ENCODE results near the gene PKIB. TPM values are rescaled to one million over a fixed set of nuclear protein-coding genes. Genes with fewer than 3 reads are reported as not detected.

Gene PKIB
- total RNA-seq, 4 donors from 2014 or later = 1.2 to 2.2 TPM; not detected in 2

DNA sequence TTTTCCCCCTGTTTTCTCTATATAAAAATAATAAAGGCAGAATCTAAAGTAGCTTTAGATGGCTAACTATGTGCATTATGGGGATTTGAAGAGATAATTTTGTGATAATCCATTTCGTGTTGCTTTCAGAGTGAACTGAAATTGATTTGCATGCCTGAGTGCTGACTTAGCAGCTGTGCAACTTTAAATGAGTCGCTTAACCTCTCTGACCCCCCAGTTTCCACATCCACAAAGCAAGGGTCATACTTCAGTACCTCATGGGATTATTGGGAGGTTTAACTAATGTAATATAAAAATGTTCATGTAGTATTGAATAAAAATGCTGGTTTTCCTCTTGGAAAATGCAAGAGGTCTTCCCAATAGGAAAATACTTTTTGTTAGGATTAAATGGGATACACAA, 105.5 kb downstream of the PKIB start:
- intact Hi-C loops (cut with DNase I) = no loop called here
- peaks cover 0 to 4% (median 0%) of the 10 kb centered on the region in 4 donors for H3K27me3 ChIP-seq
- WGBS = 69% methylated on average over 2 of the region's 2 CpGs
- H3K4me1 ChIP-seq = no peaks in the 10 kb centered on the region
- H3K27ac ChIP-seq (replicated peaks in 1 of 4) = no peak overlapping the region
- H3K9me3 ChIP-seq = no peaks in the 10 kb centered on the region
- no peak overlapping the region for H3K4me3 ChIP-seq
- H3K36me3 ChIP-seq = no peaks in the 10 kb centered on the region
- no peak for DNase-seq (ENCODE audit: extremely low spot score)
- TF ChIP-seq, protein P1, sequence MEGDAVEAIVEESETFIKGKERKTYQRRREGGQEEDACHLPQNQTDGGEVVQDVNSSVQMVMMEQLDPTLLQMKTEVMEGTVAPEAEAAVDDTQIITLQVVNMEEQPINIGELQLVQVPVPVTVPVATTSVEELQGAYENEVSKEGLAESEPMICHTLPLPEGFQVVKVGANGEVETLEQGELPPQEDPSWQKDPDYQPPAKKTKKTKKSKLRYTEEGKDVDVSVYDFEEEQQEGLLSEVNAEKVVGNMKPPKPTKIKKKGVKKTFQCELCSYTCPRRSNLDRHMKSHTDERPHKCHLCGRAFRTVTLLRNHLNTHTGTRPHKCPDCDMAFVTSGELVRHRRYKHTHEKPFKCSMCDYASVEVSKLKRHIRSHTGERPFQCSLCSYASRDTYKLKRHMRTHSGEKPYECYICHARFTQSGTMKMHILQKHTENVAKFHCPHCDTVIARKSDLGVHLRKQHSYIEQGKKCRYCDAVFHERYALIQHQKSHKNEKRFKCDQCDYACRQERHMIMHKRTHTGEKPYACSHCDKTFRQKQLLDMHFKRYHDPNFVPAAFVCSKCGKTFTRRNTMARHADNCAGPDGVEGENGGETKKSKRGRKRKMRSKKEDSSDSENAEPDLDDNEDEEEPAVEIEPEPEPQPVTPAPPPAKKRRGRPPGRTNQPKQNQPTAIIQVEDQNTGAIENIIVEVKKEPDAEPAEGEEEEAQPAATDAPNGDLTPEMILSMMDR (IDR thresholded peaks at IDR 0.05) = no peak
- no peak for TF ChIP-seq POLR2A (IDR thresholded peaks at IDR 0.05; ENCODE audit: low read depth)

DNA sequence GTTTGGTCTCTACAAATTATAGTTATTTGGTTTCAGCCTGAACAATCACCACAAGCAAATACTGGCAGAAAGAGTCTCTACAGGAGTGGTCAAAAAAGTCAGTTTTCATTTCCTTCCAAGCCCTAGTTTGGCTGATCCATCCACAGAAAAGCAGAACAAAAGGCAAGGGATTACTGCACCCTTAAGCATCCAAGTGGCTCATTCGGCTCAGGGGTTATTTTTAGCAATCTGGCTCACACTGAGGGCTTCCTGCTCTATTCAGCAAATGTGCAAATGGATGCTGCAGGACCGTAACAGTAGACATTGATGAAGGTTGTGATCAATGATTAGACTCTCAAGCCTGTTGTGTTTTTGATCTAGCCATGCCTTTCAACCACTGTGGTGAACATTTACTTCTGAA, 107.1 kb downstream of the PKIB start:
- TF ChIP-seq POLR2A (IDR thresholded peaks at IDR 0.05; ENCODE audit: low read depth) (no peak), POLR2AphosphoS5 (IDR thresholded peaks at IDR 0.05) (no peak), EP300 (IDR thresholded peaks at IDR 0.05) (no peak)
- TF ChIP-seq, protein P1 (IDR thresholded peaks at IDR 0.05) = no peak
- WGBS = 25% methylated on average over 2 of the region's 2 CpGs

DNA sequence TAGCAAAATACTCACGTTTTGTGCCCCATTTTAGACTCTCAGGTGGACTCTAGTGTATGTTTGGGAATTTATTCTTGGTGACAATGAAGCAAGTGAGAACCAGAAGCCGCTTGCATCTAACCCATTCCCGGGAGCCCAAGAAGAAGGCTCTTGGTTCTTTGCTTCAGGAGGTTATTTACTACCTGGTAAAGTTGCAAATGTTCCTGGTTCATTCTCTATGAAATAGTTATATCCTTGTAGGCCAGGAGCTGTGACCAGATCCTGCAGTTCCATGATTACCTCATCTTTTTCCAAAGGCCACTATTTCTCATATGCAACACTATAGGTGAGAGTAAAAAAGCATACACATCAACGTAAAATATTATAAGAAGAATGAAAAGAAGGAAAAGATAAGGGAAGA, 108.4 kb downstream of the PKIB start:
- no peak for DNase-seq (ENCODE audit: extremely low spot score)
- TF ChIP-seq POLR2A (IDR thresholded peaks at IDR 0.05; ENCODE audit: low read depth) (no peak), EP300 (IDR thresholded peaks at IDR 0.05) (no peak), POLR2AphosphoS5 (IDR thresholded peaks at IDR 0.05) (no peak)
- TF ChIP-seq, protein P1 (IDR thresholded peaks at IDR 0.05) = no peak
- intact Hi-C loops (cut with DNase I) = no loop called here
- no peak overlapping the region for H3K27ac ChIP-seq (replicated peaks in 1 of 4)
- H3K9me3 ChIP-seq = no peaks in the 10 kb centered on the region
- H3K27me3 ChIP-seq = peaks cover 0 to 4% (median 0%) of the 10 kb centered on the region in 4 donors
- H3K36me3 ChIP-seq = no peaks in the 10 kb centered on the region
- 81% methylated on average over 4 of the region's 4 CpGs for WGBS
- no peak overlapping the region for H3K4me3 ChIP-seq
- H3K4me1 ChIP-seq = no peaks in the 10 kb centered on the region

More for the DNA sequence above, 107.1 kb downstream of the PKIB start:
- no peak overlapping the region for H3K4me3 ChIP-seq
- no peaks in the 10 kb centered on the region for H3K4me1 ChIP-seq
- H3K9me3 ChIP-seq = no peaks in the 10 kb centered on the region
- no peak for DNase-seq (ENCODE audit: extremely low spot score)
- intact Hi-C loops (cut with DNase I) = no loop called here
- H3K36me3 ChIP-seq = no peaks in the 10 kb centered on the region
- H3K27me3 ChIP-seq = peaks cover 0 to 4% (median 0%) of the 10 kb centered on the region in 4 donors
- no peak overlapping the region for H3K27ac ChIP-seq (replicated peaks in 1 of 4)

DNA sequence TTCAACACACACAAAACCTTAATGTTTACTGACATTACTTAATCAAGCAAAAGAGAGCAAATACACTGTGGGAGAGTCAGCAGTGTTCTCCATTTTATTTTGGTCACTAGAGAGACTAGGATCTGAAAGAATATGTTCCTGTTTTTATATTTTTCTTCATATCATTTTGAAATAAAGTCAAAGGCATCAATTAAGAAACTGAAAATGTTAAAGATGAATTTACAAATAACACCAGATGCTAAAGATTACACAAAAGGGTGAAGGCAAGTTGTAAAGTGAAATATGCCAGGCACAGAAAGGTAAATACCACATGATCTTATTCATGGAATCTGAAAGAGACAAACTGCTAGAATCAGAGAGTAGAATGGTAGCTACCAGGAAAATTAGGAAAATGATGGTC, 109.0 kb downstream of the PKIB start:
- intact Hi-C loops (cut with DNase I) = no loop called here
- no peak for DNase-seq (ENCODE audit: extremely low spot score)
- H3K9me3 ChIP-seq = no peaks in the 10 kb centered on the region
- TF ChIP-seq POLR2A (IDR thresholded peaks at IDR 0.05; ENCODE audit: low read depth) = no peak
- no peak for TF ChIP-seq POLR2AphosphoS5 (IDR thresholded peaks at IDR 0.05)
- no peak for TF ChIP-seq EP300 (IDR thresholded peaks at IDR 0.05)
- TF ChIP-seq, protein P1 (IDR thresholded peaks at IDR 0.05) = no peak
- H3K4me3 ChIP-seq = no peak overlapping the region
- no peak overlapping the region for H3K27ac ChIP-seq (replicated peaks in 1 of 4)
- H3K4me1 ChIP-seq = no peaks in the 10 kb centered on the region
- H3K27me3 ChIP-seq = peaks cover 0 to 4% (median 0%) of the 10 kb centered on the region in 4 donors
- no peaks in the 10 kb centered on the region for H3K36me3 ChIP-seq

- no peaks in the 10 kb centered on the region for H3K4me1 ChIP-seq
- TF ChIP-seq POLR2AphosphoS5 (IDR thresholded peaks at IDR 0.05) (no peak), POLR2A (IDR thresholded peaks at IDR 0.05; ENCODE audit: low read depth) (no peak), EP300 (IDR thresholded peaks at IDR 0.05) (no peak)
- TF ChIP-seq, protein P1 (IDR thresholded peaks at IDR 0.05) = no peak
- no peaks in the 10 kb centered on the region for H3K36me3 ChIP-seq
- H3K4me3 ChIP-seq = no peak overlapping the region
- no peak overlapping the region for H3K27ac ChIP-seq (replicated peaks in 1 of 4)
- intact Hi-C loops (cut with DNase I) = no loop called here
- no peak for DNase-seq (ENCODE audit: extremely low spot score)
- H3K9me3 ChIP-seq = no peaks in the 10 kb centered on the region
- peaks cover 0 to 5% (median 0%) of the 10 kb centered on the region in 4 donors for H3K27me3 ChIP-seq
- 74% methylated on average over 4 of the region's 4 CpGs for WGBS
Measured at GRCh38 chr6:122722746-122723145, 112.5 kb downstream of the PKIB start.

Measured in esophagus muscularis mucosa (tissue), 4 donors.